NCI-H226 (cell line): ENCODE measurements around the gene ATP2B2.

Experiments used
- DNase-seq: peaks from one replicate; pipeline ENCODE4 v3.0.0-alpha.2; 2015

The ATP2B2 gene

GRCh38 chr3:10468613-10469354 lies 36.6 kb downstream of the ATP2B2 start:
- no peak for DNase-seq

GRCh38 chr3:10467904-10468612 lies 37.3 kb downstream of the ATP2B2 start:
- no peak for DNase-seq

GRCh38 chr3:10467204-10467603 lies 38.2 kb downstream of the ATP2B2 start:
- no peak for DNase-seq

GRCh38 chr3:10466186-10466585 lies 39.2 kb downstream of the ATP2B2 start:
- DNase-seq = no peak

GRCh38 chr3:10465161-10465560 lies 40.2 kb downstream of the ATP2B2 start:
- DNase-seq = no peak

- no peak for DNase-seq
These were observed 41.6 kb downstream of the ATP2B2 start for GRCh38 chr3:10463533-10464434.

GRCh38 chr3:10462641-10463532 lies 42.5 kb downstream of the ATP2B2 start:
- no peak for DNase-seq

GRCh38 chr3:10460951-10461545 lies 44.3 kb downstream of the ATP2B2 start:
- no peak for DNase-seq

GRCh38 chr3:10459954-10460754 lies 45.2 kb downstream of the ATP2B2 start:
- DNase-seq = peak; percentile 72

GRCh38 chr3:10457560-10457959 lies 47.8 kb downstream of the ATP2B2 start:
- DNase-seq = no peak

GRCh38 chr3:10456981-10457380 lies 48.4 kb downstream of the ATP2B2 start:
- no peak for DNase-seq

GRCh38 chr3:10455545-10455914 lies 49.9 kb downstream of the ATP2B2 start:
- no peak for DNase-seq

GRCh38 chr3:10454907-10455544 lies 50.4 kb downstream of the ATP2B2 start:
- DNase-seq = no peak

GRCh38 chr3:10453431-10454163 lies 51.8 kb downstream of the ATP2B2 start:
- no peak for DNase-seq

GRCh38 chr3:10450494-10451440 lies 54.6 kb downstream of the ATP2B2 start:
- DNase-seq = no peak

- no peak for DNase-seq
These were observed 56.0 kb downstream of the ATP2B2 start for GRCh38 chr3:10449436-10449835.

GRCh38 chr3:10448544-10448943 lies 56.8 kb downstream of the ATP2B2 start:
- DNase-seq = no peak

- no peak for DNase-seq
These were observed 57.7 kb downstream of the ATP2B2 start for GRCh38 chr3:10447527-10448260.
